Astrocyte (in vitro differentiated cells and primary cell): ENCODE measurements around the gene DHRS13. TPM values are rescaled to one million over a fixed set of nuclear protein-coding genes. Genes with fewer than 3 reads are reported as not detected.

Experiments
- DNase-seq: peaks from one replicate; pipeline ENCODE4 v3.0.0-alpha.2; 2010; ENCODE audit warnings: low read depth
- FAIRE-seq: peaks from 2 replicates; lab custom pipeline; 2011; peaks lifted over from hg19 to GRCh38; lab: Jason Lieb, UNC
- H2AFZ ChIP-seq: 2 replicates; pipeline ENCODE4 v1.6.0; 2012; ENCODE audit warnings: low read depth, low read length, inconsistent platforms
- H3K27ac ChIP-seq: 2 replicates; pipeline ENCODE4 v1.5.1; 2011; ENCODE audit warnings: low read depth, low read length, inconsistent platforms
- H3K27me3 ChIP-seq: 2 replicates; pipeline ENCODE4 v1.6.0; 2011; ENCODE audit warnings: low read length, inconsistent platforms; ENCODE audit not compliant: insufficient read depth
- H3K36me3 ChIP-seq: 2 replicates; pipeline ENCODE4 v1.5.1; 2011; ENCODE audit warnings: low read length, inconsistent platforms; ENCODE audit not compliant: insufficient read depth
- H3K4me1 ChIP-seq: 2 replicates; pipeline ENCODE4 v1.5.1; 2011; ENCODE audit warnings: low read length, inconsistent platforms; ENCODE audit not compliant: insufficient read depth
- H3K4me2 ChIP-seq: 2 replicates; pipeline ENCODE4 v1.6.0; 2012; ENCODE audit warnings: low read length, inconsistent platforms
- H3K4me3 ChIP-seq: 2 replicates; pipeline ENCODE4 v1.5.1; 2011; ENCODE audit warnings: low read depth, mild to moderate bottlenecking, low read length, inconsistent platforms; ENCODE audit not compliant: insufficient read depth
- H3K79me2 ChIP-seq: 2 replicates; pipeline ENCODE4 v1.6.0; 2012; ENCODE audit warnings: mild to moderate bottlenecking, low read length, inconsistent platforms; ENCODE audit not compliant: insufficient read depth
- H3K9ac ChIP-seq: 2 replicates; pipeline ENCODE4 v1.6.0; 2012; ENCODE audit warnings: mild to moderate bottlenecking, low read length, inconsistent platforms
- H3K9me3 ChIP-seq: 2 replicates; pipeline ENCODE4 v1.5.1; 2012; ENCODE audit warnings: low read depth, mild to moderate bottlenecking, low read length, inconsistent platforms; ENCODE audit not compliant: insufficient read depth
- H4K20me1 ChIP-seq: 2 replicates; pipeline ENCODE4 v1.6.0; 2012; ENCODE audit warnings: low read length, inconsistent platforms; ENCODE audit not compliant: insufficient read depth
- H3K27ac Mint-ChIP-seq: one replicate; pipeline ENCODE4 v1.8.0; 2021; ENCODE audit warnings: mild to moderate bottlenecking, mixed read lengths; ENCODE audit not compliant: unreplicated experiment
- H3K27me3 Mint-ChIP-seq: one replicate; pipeline ENCODE4 v1.8.0; 2021; ENCODE audit warnings: low read depth, mixed read lengths; ENCODE audit not compliant: unreplicated experiment
- H3K36me3 Mint-ChIP-seq: one replicate; pipeline ENCODE4 v1.8.0; 2021; ENCODE audit warnings: low read depth, mixed read lengths; ENCODE audit not compliant: unreplicated experiment
- H3K4me1 Mint-ChIP-seq: one replicate; pipeline ENCODE4 v1.8.0; 2021; ENCODE audit warnings: low read depth, mixed read lengths; ENCODE audit not compliant: unreplicated experiment
- H3K4me3 Mint-ChIP-seq: one replicate; pipeline ENCODE4 v1.8.0; 2021; ENCODE audit warnings: mild to moderate bottlenecking, moderate library complexity, mixed read lengths; ENCODE audit not compliant: unreplicated experiment
- H3K9me3 Mint-ChIP-seq: one replicate; pipeline ENCODE4 v1.8.0; 2021; ENCODE audit warnings: mild to moderate bottlenecking, mixed read lengths; ENCODE audit not compliant: unreplicated experiment
- EZH2 ChIP-seq: IDR thresholded peaks from 2 replicates; pipeline ENCODE4 v1.6.1; 2012; ENCODE audit warnings: mild to moderate bottlenecking, low read length, inconsistent platforms; ENCODE audit not compliant: insufficient read depth
- total RNA-seq: library from RNA; stranded (reverse); gene quantifications from 2 replicates; pipeline ENCODE4 v1.2.1, GENCODE V29; 2021
- TF ChIP-seq, protein P1 (sequence below): IDR thresholded peaks from 2 replicates; pipeline ENCODE4 v1.5.1; 2011; ENCODE audit warnings: low read depth, mild to moderate bottlenecking, inconsistent platforms, low read length, moderate library complexity; ENCODE audit not compliant: insufficient read depth

The DHRS13 gene
- total RNA-seq, 1 donor from 2014 or later: 4.3 TPM

DNA sequence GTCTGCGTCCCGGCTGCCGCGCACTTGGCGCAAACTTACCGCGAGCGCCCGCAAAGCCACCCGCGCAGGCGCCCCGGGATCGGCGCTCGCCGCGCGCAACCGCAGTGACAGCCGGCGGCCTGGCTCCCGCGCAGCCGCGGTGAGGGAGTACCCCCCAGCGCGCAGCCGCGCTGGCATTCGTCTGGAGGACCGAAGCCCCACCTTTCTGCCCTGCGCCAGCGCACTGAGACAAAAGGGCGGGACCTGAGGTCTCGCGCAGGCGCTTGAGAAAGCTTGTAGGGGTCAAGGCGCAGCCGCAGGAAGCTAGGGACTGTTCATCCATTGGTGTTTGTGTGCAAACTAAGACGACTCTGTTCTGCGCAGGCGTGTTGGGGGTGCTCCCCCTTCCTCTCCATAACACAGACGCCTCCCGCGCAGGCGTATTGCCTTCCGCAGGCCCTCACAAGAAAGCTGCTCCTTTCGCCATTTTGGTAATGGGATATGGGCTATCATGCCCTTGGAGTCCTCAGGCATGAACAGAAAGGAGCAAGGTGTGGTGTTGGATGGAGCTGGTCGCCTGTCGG, 48.6 kb upstream of the DHRS13 start, which contains the start of gene PHF12:
Gene PHF12 (minus strand): TSS at position 91 of the 563 bp plus-strand sequence. CDS start 558 bp downstream, outside the sequence.
- Histone ChIP-seq H3K9ac (peak within 1 kb of the TSS; percentile 89), H3K4me1 (peaks cover 31% of the 10 kb centered on the region), H2AFZ (peak within 1 kb of the TSS; percentile 91), H3K27ac (peak within 1 kb of the TSS; percentile 97), H3K79me2 (peaks cover 45% of the 10 kb centered on the region), H3K9me3 (no peaks in the 10 kb centered on the region), H3K4me2 (peak within 1 kb of the TSS; percentile 96), H3K36me3 (peaks cover 3% of the 10 kb centered on the region), H3K27me3 (no peaks in the 10 kb centered on the region), H3K4me3 (peak within 1 kb of the TSS; percentile 91), H4K20me1 (peaks cover 32% of the 10 kb centered on the region)
- DNase-seq (peak; percentile 99), FAIRE-seq (peak; percentile 62)
- H3K4me1 Mint-ChIP-seq: peaks cover 8% of the 10 kb centered on the region
- H3K36me3 Mint-ChIP-seq: peaks cover 6% of the 10 kb centered on the region
- no peaks in the 10 kb centered on the region for H3K27me3 Mint-ChIP-seq
- peak within 1 kb of the TSS; percentile 95 for H3K4me3 Mint-ChIP-seq
- peak within 1 kb of the TSS; percentile 77 for H3K27ac Mint-ChIP-seq
- H3K9me3 Mint-ChIP-seq: no peaks in the 10 kb centered on the region
- no peak for TF ChIP-seq EZH2
- TF ChIP-seq, protein P1, sequence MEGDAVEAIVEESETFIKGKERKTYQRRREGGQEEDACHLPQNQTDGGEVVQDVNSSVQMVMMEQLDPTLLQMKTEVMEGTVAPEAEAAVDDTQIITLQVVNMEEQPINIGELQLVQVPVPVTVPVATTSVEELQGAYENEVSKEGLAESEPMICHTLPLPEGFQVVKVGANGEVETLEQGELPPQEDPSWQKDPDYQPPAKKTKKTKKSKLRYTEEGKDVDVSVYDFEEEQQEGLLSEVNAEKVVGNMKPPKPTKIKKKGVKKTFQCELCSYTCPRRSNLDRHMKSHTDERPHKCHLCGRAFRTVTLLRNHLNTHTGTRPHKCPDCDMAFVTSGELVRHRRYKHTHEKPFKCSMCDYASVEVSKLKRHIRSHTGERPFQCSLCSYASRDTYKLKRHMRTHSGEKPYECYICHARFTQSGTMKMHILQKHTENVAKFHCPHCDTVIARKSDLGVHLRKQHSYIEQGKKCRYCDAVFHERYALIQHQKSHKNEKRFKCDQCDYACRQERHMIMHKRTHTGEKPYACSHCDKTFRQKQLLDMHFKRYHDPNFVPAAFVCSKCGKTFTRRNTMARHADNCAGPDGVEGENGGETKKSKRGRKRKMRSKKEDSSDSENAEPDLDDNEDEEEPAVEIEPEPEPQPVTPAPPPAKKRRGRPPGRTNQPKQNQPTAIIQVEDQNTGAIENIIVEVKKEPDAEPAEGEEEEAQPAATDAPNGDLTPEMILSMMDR: no peak

DNA sequence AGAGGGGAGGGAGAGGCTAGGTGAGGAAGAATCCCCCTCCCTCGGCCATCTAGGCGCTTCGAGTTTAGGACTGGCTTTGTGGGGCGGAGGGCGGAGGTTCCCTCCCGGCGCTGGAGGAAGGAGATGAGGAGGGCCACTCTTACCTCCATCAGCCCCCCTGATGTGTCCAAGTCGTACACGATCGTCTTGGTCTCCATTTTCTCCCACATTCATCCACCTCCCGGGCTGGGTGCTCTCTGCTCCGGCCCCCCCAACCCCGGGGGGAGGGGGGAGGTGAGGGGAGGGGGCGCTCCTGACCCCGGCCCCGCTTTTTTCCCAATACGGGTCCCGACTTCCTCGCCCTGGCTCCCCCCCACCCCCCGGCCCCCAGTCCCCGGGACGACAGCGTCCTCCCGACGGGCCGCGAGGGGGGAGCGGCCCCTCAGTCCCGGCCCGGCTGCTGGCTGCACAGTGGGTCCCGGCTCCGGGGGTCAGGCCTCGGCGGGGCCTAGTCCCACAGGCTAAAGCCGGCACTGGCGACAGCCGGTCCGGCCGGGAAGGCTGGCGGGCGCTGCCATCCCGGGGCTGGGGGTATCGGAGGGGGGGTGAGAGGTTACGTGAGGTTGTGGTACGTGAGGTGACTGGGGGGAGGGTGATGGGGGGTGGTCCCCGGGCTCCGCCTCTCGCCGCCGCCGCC, 48.0 kb upstream of the DHRS13 start:
- Mint-ChIP-seq H3K27ac (peak overlapping the region; percentile 77), H3K9me3 (no peaks in the 10 kb centered on the region), H3K4me1 (peaks cover 13% of the 10 kb centered on the region), H3K36me3 (peaks cover 6% of the 10 kb centered on the region), H3K27me3 (no peaks in the 10 kb centered on the region), H3K4me3 (peak overlapping the region; percentile 95)
- Histone ChIP-seq H4K20me1 (peaks cover 37% of the 10 kb centered on the region), H3K4me2 (peak overlapping the region; percentile 96), H3K27ac (peak overlapping the region; percentile 87), H3K27me3 (no peaks in the 10 kb centered on the region), H3K79me2 (peaks cover 50% of the 10 kb centered on the region), H3K4me1 (peaks cover 37% of the 10 kb centered on the region), H3K9ac (peak overlapping the region; percentile 89), H3K36me3 (peaks cover 3% of the 10 kb centered on the region), H2AFZ (no peak overlapping the region), H3K9me3 (no peaks in the 10 kb centered on the region), H3K4me3 (peak overlapping the region; percentile 86)
- TF ChIP-seq, protein P1: no peak
- no peak for TF ChIP-seq EZH2
- FAIRE-seq (no peak), DNase-seq (no peak)
